Ovary (tissue), 9 donors: ENCODE data around the gene ATP1A3. TPM values are rescaled to one million over a fixed set of nuclear protein-coding genes. Genes with fewer than 3 reads are reported as not detected.
"Not testable (repeated sequence)": the region's sequence is repeated elsewhere in the genome, so short reads cannot be mapped to it uniquely, and the experiment has no call there.

ENCODE experiments used
- DNase-seq, 5 donors: peaks; one replicate each; pipeline ENCODE4 v3.0.0-alpha.2; 2019 to 2020
- H3K27ac ChIP-seq, 2 donors: fragments of 200-600 bp; one replicate each; pipeline versions ENCODE4 v1.5.1 to v1.8.0; 2019 to 2022
- H3K27me3 ChIP-seq: fragments of 200-600 bp; one replicate; pipeline ENCODE4 v1.8.0; 2022
- H3K36me3 ChIP-seq: fragments of 200-600 bp; sonication (generic); one replicate; pipeline ENCODE4 v1.5.1; 2019
- H3K4me1 ChIP-seq: one replicate; pipeline ENCODE4 v1.8.1; 2013; ENCODE audit warnings: mild to moderate bottlenecking, moderate library complexity; ENCODE audit not compliant: insufficient read depth
- H3K4me3 ChIP-seq: fragments of 200-600 bp; sonication (generic); one replicate; pipeline ENCODE4 v1.5.1; 2017
- H3K9me3 ChIP-seq, 2 donors: fragments of 200-600 bp in 1 of 2; sonication (generic) in 1 of 2; one replicate each; pipeline versions ENCODE4 v1.5.1 to v1.8.1; 2013 to 2019; ENCODE audit warnings: mild to moderate bottlenecking in 1 of 2, moderate library complexity in 1 of 2
- EP300 ChIP-seq: sonication (generic); formaldehyde crosslinking; IDR thresholded peaks from one replicate; pipeline ENCODE4 v1.6.1; 2017; ENCODE audit warnings: antibody characterized with exemption
- POLR2A ChIP-seq: fragments of 450-650 bp; IDR thresholded peaks from one replicate; pipeline ENCODE4 v1.6.1; 2017; ENCODE audit warnings: antibody characterized with exemption, mild to moderate bottlenecking, moderate library complexity
- WGBS, 3 donors: extraction: QIAGEN DNeasy Blood & Tissue Kit in 1 of 3; methylation state at CpG; one replicate each; pipeline versions ENCODE4 v1.1.5 to v1.1.7; 2013 to 2017; 5-methylcytosine and 5-hydroxymethylcytosine counted together
- intact Hi-C, 4 donors: fragments of 100-400 bp; cut with DNase I; formaldehyde crosslinking; loops; one replicate each; pipeline versions ENCODE4 v1.11.0 to v1.15.1; 2022 to 2023
- polyA plus RNA-seq, 2 donors: library from polyadenylated mRNA; stranded (reverse); fragments of 200-250 nt in 1 of 2; fragments of 350-450 nt in 1 of 2; fragmentation: Illumina TruSeq in 1 of 2; extraction: RNeasy Lipid Tissue Mini Kit (QIAGEN cat#74804) in 1 of 2; gene quantifications; one replicate each; pipeline ENCODE4 v1.2.3, GENCODE V29; 2013 to 2014
- total RNA-seq, 7 donors: library from RNA; depleted of rRNA in 2 of 7; stranded (reverse); fragments of >200 nt in 2 of 7; fragmentation: NEBNext Ultra II Directional in 3 of 7; extraction: Animal tissue kit (Norgen Biotek cat#: 25700) in 3 of 7; gene quantifications; one replicate each; pipeline versions ENCODE4 v1.1.0 to v1.2.4, GENCODE V29; 2016 to 2023
- TF ChIP-seq, protein P1 (sequence below), 3 donors: fragments of 450-650 bp in 2 of 3; fragments of 200-600 bp in 1 of 3; IDR thresholded peaks; one replicate each; pipeline versions ENCODE4 v1.5.1 to v1.8.0; 2016 to 2022; ENCODE audit warnings: antibody characterized with exemption in 3 of 3, mild to moderate bottlenecking in 1 of 3
- donor health status: DM: no; HTN: no; CAD: no; lungs with moderate emphysema.
- donor health status: DM: no; HTN: no; CAD: no.
- donor health status: Bipolar disorder and iron deficiency.
- donor health status: DM: yes; HTN: yes; CAD: no.
- donor health status: DM: no; HTN: no; CAD: no.
- donor health status: DM: yes; HTN: yes; CAD: no.

Gene ATP1A3
- total and polyA plus RNA-seq, 9 donors: 0.02 to 0.33 (median 0.32) TPM; not detected in 6

DNA sequence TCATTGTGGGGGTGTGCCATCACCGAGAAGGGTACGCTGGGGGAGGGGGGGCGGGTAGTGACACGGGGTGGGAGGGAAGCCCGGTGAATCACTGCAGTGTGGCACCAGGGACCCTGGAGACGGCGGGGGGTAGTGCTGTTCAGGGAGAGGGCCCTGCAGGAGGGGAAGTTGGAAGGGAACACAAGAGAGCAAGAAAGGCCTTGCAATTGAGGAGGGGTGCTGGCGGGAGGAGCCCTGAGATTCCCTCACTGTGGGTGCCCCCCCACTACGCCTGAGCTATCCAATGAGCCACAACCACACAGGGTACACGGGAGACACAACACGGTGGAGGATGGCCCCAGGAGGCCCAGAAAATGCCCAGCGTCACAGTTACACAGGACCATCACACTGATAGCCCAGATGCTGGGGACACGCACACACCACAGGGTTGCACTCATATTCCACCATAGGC, 516 bp upstream of the ATP1A3 start:
- TF ChIP-seq, protein P1, sequence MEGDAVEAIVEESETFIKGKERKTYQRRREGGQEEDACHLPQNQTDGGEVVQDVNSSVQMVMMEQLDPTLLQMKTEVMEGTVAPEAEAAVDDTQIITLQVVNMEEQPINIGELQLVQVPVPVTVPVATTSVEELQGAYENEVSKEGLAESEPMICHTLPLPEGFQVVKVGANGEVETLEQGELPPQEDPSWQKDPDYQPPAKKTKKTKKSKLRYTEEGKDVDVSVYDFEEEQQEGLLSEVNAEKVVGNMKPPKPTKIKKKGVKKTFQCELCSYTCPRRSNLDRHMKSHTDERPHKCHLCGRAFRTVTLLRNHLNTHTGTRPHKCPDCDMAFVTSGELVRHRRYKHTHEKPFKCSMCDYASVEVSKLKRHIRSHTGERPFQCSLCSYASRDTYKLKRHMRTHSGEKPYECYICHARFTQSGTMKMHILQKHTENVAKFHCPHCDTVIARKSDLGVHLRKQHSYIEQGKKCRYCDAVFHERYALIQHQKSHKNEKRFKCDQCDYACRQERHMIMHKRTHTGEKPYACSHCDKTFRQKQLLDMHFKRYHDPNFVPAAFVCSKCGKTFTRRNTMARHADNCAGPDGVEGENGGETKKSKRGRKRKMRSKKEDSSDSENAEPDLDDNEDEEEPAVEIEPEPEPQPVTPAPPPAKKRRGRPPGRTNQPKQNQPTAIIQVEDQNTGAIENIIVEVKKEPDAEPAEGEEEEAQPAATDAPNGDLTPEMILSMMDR (IDR thresholded peaks at IDR 0.05): no peak
- TF ChIP-seq EP300 (no peak), POLR2A (no peak)
- H3K36me3 ChIP-seq: no peaks in the 10 kb centered on the region
- H3K27ac ChIP-seq: no peak overlapping the region
- H3K4me1 ChIP-seq: no peaks in the 10 kb centered on the region
- no peak for DNase-seq
- intact Hi-C loops: no loop called here
- no peak overlapping the region for H3K4me3 ChIP-seq
- H3K9me3 ChIP-seq: no peaks in the 10 kb centered on the region
- WGBS, 3 donors: 21 to 25% (median 24%) methylated on average over 13 of the region's 13 CpGs
- no peaks in the 10 kb centered on the region for H3K27me3 ChIP-seq

DNA sequence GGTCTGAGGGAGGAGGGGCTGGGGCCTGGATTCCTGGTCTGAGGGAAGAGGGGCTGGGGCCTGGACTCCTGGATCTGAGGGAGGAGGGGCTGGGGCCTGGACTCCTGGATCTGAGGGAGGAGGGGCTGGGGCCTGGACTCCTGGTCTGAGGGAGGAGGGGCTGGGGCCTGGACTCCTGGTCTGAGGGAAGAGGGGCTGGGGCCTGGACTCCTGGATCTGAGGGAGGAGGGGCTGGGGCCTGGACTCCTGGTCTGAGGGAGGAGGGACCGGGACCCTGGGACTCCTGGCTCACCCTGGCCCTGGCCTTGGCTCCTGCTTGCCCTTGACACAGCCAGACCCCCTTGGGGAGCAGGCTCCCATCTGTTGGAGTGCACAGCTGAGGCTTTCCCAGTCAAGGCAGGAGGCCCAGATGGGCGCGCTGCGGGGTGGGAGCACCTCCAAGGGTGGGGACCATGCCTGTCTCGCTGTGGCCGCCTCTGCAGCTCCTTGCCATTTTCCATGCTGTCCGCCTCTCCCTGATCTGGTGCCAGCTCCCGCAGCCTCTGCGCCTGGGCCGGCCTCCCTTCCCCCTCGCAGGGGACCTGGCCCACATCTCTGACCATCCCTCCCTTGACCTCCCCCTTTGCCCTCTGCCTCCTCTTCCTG, 2.0 kb downstream of the ATP1A3 start:
- H3K36me3 ChIP-seq, H3K27me3 ChIP-seq, intact Hi-C loops, DNase-seq, H3K4me1 ChIP-seq, H3K9me3 ChIP-seq, H3K27ac ChIP-seq, H3K4me3 ChIP-seq: not testable (repeated sequence)
- 65 to 69% (median 66%) methylated on average over 10 to 11 of the region's 11 CpGs for WGBS, 3 donors

DNA sequence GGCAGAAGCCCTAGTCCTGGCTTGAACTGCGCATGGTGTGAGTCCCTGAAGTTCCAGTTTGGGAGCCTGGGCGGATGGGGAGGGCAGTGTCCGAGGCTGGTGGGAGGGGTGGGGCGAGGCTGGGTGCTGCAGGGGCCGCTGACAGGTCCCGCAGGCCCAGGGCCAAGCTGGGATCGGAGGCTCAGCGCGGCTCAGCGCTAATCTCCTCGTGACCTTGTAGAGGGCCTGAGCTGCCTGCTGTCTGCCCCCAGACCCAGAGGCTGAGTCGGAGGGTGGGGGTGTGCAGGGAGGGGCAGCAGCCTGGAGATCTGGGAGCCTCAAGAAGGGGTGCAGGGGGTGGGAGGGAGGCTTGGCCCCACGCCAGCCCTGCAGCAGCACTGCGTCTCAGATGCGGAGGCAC, 3.0 kb downstream of the ATP1A3 start:
- 5 to 9% (median 6%) methylated on average over 13 to 15 of the region's 15 CpGs for WGBS, 3 donors

DNA sequence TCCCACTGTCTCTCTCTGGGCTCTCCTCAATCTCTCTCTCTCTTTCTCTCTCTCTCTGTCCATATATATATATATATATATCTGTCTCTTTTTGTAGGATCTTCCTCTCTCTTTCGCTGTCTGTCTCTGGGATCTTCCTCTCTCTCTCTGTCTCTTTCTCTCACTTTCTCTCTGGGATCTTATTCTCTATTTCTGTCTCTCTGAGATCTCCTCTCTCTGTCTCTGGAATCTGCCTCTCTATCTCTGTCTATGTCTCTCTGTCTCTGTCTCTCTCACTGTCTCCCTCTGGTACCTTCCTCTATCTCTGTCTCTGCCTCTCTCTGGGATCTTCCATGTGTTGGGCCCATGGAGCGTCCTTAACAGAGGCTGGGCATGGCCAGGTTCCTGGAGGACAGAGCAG, 3.4 kb downstream of the ATP1A3 start:
- DNase-seq: no peak
- no peaks in the 10 kb centered on the region for H3K36me3 ChIP-seq
- WGBS, 3 donors: 61 to 66% (median 63%) methylated on average over 2 of the region's 2 CpGs
- no peaks in the 10 kb centered on the region for H3K4me1 ChIP-seq
- TF ChIP-seq EP300: no peak
- no peak for TF ChIP-seq POLR2A
- TF ChIP-seq, protein P1 (IDR thresholded peaks at IDR 0.05): no peak
- H3K9me3 ChIP-seq: no peaks in the 10 kb centered on the region
- no peaks in the 10 kb centered on the region for H3K27me3 ChIP-seq
- no peak overlapping the region for H3K4me3 ChIP-seq
- H3K27ac ChIP-seq: no peak overlapping the region
- intact Hi-C loops: no loop called here

More for the DNA sequence above, 3.0 kb downstream of the ATP1A3 start:
- TF ChIP-seq, protein P1 (IDR thresholded peaks at IDR 0.05): no peak
- no peak for TF ChIP-seq POLR2A
- no peak for TF ChIP-seq EP300
- H3K27me3 ChIP-seq: no peaks in the 10 kb centered on the region
- no peak for DNase-seq
- no peaks in the 10 kb centered on the region for H3K4me1 ChIP-seq
- no peaks in the 10 kb centered on the region for H3K9me3 ChIP-seq
- H3K36me3 ChIP-seq: no peaks in the 10 kb centered on the region
- intact Hi-C loops: no loop called here
- no peak overlapping the region for H3K27ac ChIP-seq
- no peak overlapping the region for H3K4me3 ChIP-seq

DNA sequence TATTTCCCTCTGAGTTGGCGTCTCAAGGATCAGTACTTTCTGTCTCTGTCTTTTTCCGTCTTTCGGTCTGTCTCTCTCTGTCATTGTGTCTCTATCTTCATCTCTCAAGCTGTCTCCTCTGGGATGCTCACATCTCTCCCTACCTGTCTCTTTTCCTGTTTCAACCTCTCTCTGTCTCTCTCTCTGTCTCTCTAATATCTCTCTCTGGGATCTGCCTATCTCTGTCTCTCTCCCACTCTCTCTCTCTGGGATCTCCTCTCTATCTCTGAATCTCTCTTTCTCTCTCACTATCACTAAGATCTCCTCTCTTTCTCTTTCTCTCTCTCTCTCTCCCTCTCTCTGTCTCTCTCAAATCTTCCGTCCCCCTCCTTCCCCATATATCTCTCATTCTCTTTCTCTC, 4.0 kb downstream of the ATP1A3 start:
- TF ChIP-seq POLR2A (no peak), EP300 (no peak)
- TF ChIP-seq, protein P1 (IDR thresholded peaks at IDR 0.05): no peak
- intact Hi-C loops: no loop called here
- H3K4me3 ChIP-seq: no peak overlapping the region
- no peaks in the 10 kb centered on the region for H3K9me3 ChIP-seq
- WGBS, 3 donors: 80 to 85% (median 85%) methylated on average over 4 of the region's 4 CpGs
- H3K36me3 ChIP-seq: no peaks in the 10 kb centered on the region
- H3K4me1 ChIP-seq: no peaks in the 10 kb centered on the region
- H3K27me3 ChIP-seq: no peaks in the 10 kb centered on the region
- no peak overlapping the region for H3K27ac ChIP-seq
- DNase-seq: no peak
